T1000 (cell line): Measurements from ENCODE around the gene CRTC2.
"Not testable (repeated sequence)": the region's sequence is repeated elsewhere in the genome, so short reads cannot be mapped to it uniquely, and the experiment has no call there.

Source experiments
- DNase-seq: peaks from one replicate; lab custom pipeline; 2025; ENCODE audit warnings: mixed read lengths; lab: John Stamatoyannopoulos, UW

The CRTC2 gene, protein sequence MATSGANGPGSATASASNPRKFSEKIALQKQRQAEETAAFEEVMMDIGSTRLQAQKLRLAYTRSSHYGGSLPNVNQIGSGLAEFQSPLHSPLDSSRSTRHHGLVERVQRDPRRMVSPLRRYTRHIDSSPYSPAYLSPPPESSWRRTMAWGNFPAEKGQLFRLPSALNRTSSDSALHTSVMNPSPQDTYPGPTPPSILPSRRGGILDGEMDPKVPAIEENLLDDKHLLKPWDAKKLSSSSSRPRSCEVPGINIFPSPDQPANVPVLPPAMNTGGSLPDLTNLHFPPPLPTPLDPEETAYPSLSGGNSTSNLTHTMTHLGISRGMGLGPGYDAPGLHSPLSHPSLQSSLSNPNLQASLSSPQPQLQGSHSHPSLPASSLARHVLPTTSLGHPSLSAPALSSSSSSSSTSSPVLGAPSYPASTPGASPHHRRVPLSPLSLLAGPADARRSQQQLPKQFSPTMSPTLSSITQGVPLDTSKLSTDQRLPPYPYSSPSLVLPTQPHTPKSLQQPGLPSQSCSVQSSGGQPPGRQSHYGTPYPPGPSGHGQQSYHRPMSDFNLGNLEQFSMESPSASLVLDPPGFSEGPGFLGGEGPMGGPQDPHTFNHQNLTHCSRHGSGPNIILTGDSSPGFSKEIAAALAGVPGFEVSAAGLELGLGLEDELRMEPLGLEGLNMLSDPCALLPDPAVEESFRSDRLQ

DNA sequence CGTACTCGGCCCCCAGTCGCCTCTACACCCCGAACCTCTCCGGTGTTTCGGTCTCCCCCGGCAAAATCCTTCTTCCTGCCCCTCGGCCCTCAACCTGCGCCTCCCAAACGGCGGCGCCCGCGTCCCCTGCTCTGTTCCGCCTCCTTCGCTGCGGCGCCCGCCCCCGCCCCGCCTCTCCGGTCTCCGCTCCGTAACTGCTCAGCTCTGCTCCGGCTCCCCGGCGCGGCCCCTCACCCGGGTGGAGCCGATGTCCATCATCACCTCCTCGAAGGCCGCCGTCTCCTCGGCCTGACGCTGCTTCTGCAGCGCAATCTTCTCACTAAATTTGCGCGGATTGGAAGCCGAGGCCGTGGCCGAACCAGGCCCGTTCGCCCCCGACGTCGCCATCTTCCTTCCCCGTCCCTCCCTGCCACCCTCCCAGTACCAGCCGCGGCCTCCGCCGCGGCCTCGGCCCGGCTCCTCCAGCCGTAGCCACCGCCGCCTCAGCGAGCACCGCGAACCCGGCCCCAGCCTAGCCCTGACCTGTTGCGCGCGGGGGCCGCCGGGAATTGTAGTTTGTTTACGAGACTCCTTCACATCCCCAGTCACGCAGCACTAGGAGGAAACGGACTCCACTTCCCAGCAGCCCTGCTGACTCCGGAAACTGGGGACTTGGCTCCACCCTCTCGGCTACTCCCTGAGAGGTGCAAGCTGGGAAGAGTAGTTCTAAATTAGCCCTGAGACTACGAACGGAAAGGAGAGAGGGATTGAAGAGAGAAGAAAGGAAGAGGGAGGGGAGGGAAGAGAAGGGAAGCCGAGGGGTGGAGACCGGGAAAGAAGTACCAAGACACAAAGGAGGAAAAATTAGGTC, at the start of gene CRTC2:
TSS of gene CRTC2 (minus strand) at position 502 of the 850 bp plus-strand sequence. CDS start at position 387, 115 bp downstream.
- DNase-seq, result peak; percentile 95

DNA sequence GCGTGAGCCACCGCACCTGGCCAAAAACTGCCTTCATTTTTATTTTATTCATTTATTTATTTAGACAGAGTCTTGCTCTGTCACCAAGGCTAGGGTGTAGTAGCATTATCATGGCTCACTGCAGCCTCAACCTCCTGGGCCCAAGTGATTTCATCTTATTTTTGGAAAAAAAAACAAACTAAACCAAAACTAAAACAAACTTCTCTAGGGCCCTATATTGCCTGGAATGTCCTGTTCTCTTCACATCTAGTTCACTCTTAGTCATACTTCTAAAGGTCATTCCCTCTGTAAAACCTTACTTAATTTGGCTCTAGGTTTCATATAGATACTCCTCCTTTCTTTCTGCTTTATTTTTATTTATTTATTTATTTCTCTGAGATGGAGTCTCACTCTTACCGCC, 47.7 kb upstream of the CRTC2 start:
- DNase-seq, result no peak

DNA sequence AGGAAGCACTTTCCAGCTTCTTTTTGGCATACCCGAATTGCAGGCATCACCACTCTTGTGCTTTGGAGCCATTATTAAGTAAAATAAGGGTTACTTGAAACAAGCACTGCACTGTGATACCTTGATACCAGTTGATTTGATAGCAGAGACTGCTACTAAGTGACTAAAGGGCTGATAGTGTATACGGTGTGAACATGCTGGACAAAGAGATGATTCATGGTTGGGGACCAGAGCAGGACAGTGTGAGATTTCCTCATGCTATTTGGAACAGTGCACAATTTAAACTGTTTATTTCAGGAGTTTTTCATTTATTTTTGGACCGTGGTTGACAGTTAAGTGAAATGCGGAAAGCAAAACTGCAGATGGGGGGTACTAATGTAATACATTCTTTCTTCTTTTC, 42.0 kb upstream of the CRTC2 start:
- no peak for DNase-seq

DNA sequence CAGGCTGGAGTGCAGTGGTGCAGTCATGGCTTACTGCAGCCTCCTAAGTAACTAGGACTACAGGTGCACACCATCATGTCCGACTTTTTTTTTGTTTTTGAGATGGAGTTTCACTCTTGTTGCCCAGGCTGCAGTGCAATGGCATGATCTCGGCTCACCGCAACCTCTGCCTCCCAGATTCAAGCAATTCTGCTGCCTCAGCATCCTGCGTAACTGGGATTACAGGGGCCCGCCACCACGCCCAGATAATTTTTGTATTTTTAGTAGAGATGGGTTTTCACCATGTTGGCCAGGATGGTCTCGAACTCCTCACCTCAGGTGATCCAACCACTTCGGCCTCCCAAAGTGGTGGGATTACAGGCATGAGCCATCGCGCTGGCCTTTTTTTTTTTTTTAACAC, 38.5 kb upstream of the CRTC2 start:
- DNase-seq, result not testable (repeated sequence)

DNA sequence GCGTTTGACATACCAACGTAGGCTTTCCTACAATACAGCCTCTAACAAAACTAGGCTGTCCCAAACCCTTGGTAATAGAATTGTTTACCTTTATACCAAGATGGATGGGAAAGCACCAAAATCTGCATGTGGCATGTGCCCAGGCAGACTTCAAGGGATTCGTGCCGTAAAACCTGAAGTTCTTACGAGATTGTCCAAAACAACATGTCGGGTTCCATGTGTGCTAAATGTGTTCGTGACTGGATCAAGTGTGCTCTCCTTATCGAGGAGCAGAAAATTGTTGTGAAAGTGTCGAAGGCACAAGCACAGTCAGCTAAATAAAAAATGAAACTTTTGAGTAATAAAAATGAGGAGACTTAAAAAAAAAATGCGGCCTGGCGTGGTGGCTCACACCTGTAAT, 37.2 kb upstream of the CRTC2 start:
- no peak for DNase-seq

DNA sequence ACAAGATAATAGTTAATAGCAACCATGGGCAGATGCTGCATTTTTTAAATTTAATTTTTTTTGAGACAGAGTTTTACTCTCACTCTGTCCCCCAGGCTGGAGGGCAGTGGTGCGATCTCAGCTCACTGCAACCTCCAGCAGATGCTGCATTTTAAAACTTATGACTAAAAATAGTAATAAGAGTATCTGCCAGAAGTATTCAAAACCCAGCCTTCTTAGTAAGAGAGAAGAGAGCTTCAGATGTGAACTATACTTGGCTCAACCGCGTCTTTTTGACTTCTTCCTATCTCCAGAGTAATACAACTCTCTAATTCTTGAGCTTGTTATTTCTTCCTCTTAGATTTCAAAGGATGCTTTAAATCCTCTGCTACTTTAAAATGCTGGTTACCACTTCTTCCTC, 36.8 kb upstream of the CRTC2 start:
- no peak for DNase-seq

DNA sequence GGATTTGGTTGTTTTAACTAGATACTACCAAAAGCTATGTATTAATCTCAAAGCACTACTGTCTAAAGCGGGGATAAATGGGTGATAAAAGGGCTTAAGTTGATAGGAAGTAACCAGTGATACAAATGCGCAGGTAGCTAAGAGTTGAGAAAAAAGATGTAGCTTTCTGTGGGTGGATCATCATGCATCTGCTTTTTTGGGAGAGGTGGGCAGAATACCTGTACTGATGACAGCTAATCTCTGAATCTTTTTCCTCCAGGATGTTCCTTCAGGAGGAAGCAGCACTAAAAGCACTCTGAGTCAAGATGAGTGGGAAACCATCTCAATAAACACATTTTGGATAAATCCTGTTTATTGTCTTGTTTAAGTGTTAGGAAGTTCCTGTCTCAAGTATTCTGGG, 33.4 kb upstream of the CRTC2 start:
- no peak for DNase-seq

DNA sequence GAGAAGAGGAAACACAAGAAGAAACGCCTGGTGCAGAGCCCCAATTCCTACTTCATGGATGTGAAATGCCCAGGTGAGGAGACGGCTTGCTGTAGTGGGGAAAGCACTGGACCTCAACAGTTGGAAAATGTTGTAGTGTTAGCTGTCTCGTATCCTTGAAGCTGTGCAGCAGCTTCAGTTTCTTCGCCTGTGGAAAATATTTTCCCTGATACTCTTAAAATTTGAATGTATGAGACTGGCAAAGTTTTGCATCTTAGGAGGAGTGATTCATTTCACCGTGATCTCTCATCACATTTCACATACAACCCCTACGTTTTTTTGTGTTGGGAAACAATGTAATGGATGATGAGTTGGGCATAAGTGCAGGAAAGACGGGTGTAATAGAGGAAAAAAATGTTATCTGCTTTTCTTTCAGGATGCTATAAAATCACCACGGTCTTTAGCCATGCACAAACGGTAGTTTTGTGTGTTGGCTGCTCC, 32.8 kb upstream of the CRTC2 start:
- no peak for DNase-seq

DNA sequence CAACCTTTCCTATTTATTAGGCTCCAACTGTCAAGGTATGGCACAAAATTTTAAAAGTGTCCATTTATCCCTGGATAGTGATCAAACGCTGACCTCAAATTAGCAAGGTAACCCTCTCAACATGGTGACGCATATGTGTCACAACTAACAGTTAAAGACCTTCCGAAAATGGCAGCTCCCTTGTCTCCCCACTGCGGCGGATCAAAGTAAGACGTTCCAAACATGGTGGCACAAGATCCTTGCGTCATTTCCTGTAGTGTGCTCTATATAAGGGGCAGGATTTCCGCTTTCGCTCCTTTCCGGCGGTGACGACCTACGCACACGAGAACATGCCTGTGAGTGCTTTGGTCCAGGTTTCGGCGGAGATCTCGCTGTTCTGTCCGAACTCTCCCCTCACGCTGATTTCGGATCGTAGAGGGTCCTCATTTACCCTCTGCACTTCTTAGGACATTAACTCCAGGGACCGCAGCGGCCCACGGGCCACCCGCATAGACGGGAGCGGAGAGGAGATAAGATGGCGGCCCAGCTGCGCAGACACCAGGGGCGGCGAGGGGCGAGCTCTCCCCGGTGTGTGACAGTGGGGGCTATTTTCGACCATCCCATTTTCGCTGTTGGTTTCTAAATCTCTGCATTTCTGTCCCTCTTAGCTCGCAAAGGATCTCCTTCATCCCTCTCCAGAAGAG, 32.2 kb upstream of the CRTC2 start, which contains the start of gene RPS27:
TSS of gene RPS27 (plus strand) at position 295 of the 683 bp plus-strand sequence. CDS start at position 330, 35 bp downstream.
- DNase-seq, result peak; percentile 86

DNA sequence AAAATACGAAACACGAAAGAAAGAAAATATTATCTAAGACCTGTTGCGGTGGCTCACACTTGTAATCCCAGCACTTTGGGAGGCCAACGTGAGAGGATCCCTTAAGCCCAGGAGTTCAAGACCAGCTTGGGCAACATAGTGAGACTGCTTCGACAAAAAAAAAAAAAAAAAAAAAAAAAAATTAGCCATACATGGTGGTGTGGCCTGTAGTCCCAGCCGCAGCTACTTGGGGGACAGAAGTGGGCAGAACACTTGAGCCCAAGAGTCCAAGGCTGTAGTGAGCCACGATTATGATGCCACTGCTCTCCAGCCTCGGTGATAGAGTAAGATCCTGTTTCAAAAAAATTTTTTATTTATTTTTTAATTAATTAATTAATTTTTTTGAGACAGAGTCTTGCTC, 29.2 kb upstream of the CRTC2 start:
- no peak for DNase-seq

DNA sequence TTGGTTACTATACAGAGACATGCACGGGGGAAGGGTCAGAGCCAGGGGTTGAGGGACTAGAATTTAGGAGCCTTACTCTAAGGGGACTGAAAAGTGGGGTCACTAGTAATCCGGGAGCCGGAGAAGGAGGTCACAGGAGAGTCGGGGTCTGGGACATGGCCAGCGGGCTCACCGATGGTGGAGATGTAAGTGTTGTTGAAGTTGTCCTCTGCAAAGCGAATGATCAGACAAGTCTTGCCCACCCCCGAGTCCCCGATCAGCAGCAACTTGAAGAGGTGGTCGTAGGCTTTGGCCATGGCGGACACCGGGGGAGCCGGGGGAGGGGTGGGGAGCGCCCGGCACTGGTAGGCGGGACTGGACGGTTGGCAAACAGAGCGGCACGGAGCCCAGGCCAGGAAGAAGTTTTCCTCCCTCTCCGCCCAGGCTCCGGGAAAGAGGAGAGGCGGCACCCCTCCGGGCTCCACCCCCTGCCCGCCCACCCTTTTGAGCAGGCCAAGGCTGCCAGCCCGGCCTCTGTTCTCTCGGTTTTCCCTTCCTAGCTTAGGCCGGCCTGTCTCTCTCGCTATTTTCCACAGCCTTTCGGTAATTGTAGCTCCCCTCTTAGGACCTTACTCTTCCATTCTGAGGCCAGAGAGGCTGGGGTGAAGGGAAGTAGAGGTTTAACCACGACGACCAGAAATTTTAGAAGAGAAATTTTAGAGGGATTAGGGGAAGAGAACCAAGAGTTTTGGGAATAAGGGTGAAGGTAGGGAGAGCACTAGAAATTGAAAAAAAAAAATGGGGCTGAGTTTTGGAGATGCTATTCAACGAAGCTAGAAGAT, 27.7 kb upstream of the CRTC2 start, which contains the start of gene RAB13:
TSS of gene RAB13 (minus strand) at position 399 of the 821 bp plus-strand sequence. CDS start at position 296, 103 bp downstream.
- DNase-seq, result peak; percentile 68

DNA sequence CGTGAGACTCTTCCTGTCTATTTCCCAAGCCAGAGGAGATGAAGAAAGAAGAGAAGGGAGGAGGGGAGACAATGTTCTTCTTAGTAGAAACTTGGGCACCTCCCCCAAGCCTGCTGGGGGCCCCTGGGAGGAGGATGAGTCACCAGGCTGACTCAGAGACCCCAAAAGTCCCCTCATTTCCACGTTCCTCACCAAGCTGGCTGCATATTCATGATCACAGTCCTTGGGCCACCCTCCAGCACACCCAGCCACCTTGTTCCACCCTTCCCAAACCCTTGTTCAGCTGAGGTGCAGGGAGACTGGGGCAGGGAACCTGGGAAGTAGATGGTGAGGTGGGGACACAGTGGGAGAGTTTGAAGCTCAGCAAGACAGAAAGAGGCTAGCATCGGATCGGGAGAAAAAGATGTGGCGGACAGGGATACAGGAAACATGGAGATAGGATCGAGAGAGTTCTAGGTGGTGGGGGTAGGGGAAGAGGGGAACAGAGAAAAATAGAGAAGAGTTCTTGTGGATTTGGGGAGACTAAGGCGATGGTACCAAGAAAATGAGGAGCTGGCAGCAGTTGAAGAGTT, 27.0 kb upstream of the CRTC2 start:
- peak; percentile 23 for DNase-seq

DNA sequence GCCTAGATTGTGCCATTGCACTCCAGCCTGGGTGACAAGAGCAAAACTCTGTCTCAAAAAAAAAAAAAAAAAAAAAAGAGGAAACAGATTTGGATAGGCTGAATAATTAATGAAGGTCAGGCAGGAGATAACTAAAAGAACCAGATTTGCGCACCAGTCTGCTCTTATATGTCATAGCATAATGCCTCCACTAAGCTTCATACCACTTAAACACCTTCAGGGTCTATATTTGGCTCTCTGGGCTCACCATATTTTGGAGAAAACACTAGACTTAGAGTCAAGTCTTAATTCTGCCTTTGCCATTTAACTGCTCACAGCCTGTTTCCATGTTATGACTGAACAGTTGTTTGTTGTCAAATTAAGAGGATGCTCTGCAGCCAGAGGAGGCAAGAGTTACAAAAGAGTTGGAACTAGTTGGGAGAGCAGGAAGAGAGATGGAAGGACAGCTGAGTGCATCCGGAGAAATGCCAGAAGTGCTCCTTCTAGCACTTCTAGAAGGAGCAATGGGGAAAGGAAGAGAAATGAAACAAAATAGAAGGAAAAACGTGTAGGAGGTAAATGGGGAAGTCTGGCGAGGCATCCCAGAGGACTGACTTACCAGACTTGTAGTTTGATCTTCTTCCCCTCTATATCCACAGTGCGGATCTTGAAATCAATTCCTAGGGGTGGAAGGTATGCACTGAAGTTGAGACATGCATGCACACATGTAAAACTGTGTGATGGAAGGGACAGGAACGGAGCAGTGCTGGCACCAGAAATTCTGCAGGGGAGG, 25.9 kb upstream of the CRTC2 start:
- DNase-seq, result no peak

DNA sequence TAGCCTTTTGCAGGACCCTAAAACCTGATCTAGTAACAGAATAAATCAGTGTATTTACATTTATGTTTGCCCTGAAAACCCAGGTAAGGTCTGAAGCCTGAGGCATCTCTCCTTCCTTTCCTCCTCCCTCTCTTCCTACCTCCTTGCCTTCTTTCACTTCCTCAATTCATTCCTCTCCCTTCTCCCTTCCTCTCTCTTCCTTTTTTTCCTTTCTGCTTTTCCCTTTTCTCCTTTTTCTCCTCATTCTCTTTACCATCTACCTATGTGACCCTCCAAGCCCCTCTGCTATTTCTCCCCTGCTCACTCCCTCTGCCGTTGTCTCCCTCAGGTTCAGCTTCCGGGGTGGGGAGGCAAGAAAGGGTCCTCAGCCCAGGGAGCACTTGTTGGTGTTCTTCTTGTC, 23.3 kb upstream of the CRTC2 start:
- DNase-seq, result not testable (repeated sequence)

DNA sequence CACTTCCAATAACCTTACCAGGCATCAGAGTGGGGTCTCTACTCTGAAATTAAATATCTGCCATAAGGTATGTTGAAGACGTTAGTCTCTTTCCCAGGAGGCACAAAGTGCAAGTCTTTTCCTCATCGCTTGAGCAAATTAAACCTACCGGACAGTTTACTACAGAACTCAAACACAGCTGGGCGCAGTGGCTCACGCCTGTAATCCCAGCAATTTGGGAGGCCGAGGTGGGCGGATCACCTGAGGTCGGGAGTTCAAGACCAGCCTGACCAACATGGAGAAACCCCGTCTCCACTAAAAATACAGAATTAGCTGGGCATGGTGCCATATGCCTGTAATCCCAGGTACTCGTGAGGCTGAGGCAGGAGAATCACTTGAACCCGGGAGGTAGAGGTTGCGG, 20.7 kb upstream of the CRTC2 start:
- DNase-seq, result not testable (repeated sequence)

DNA sequence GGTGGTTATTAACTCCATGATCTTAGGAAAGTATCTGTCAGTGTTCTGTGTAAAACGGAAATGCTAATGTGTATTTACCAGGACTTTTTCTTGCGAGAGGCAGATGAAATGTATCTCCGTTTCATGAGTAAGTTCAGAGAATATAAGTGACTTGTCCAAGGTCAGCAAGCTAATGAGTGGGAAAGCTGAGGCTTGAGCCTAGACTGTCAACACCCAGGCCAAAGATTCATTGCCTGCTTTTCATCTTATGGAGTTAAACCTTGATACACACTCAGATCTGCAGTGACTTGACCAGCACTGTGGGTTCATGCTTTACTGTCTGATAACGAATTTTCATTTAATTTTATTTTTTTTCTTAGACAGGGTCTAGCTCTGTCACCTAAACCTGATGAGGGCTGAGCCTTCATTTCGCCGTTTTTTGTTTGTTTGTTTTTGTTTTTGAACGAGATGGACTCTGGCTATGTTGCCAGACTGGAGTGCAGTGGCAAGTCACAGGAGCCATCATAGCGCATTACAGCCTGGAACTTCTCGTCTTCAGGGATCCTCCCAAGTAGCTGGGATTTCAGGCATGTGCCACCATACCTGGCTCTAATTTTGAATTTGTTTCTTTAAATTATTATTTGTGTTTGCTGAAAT, 20.0 kb upstream of the CRTC2 start:
- DNase-seq, result no peak

DNA sequence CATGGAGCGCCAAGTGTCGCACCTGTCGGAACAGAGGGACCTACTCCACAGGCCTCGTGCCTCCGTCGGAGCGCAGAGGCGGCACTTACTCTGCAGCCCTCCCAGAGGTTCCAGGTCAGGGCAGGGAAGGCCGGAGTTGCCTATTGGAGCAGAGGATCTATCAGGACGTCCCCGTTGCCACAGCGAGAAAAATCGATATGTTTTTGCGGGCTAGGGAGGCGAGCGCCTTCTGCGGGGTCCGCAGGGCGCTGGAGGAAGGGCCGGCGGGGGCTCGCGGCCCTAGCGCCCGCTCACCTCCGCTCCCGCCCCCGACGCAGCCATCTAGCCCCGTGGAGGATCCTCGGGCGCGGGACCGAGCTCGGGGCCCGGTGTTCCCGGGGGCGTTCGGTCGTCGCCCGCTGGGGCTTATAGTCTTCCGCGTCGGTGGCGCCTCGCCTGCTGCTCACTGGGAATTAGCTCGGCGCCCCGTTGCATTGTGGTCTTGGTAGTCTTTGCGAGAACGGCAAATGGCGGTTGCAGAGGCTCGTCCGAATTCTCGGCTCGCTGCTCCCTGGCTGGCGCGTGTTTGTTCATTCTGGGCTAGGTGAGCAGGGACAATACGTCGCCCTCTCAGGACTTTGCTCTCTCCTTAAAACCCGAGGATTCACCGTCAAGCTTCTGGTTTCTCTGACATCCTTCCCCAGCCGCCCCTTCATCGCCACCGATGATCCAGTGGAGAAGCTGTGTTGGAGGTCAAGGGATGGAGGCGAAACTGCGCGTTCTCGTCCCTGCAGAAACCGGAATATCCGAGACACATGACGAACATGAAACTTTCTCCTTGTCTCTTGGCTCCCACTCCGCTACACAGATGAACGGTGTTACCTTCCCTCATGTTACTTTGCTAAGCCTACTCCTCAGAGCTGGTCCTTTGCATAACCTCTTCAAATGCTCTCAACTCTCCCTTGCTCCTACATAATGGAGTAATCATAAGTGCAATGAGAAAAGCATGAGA, 19.1 kb upstream of the CRTC2 start, which contains the start of gene JTB:
TSS of gene JTB (minus strand) at position 425 of the 991 bp plus-strand sequence. CDS start at position 3, 422 bp downstream.
- DNase-seq, result peak; percentile 37
